RKO (cell line): Measurements from ENCODE around the gene ARMC10.
"Not testable (repeated sequence)": the region's sequence is repeated elsewhere in the genome, so short reads cannot be mapped to it uniquely, and the experiment has no call there.

Source experiments
- DNase-seq: peaks from one replicate; pipeline ENCODE4 v3.0.0-alpha.2; 2016; ENCODE audit warnings: low spot score

ARMC10 gene

DNA sequence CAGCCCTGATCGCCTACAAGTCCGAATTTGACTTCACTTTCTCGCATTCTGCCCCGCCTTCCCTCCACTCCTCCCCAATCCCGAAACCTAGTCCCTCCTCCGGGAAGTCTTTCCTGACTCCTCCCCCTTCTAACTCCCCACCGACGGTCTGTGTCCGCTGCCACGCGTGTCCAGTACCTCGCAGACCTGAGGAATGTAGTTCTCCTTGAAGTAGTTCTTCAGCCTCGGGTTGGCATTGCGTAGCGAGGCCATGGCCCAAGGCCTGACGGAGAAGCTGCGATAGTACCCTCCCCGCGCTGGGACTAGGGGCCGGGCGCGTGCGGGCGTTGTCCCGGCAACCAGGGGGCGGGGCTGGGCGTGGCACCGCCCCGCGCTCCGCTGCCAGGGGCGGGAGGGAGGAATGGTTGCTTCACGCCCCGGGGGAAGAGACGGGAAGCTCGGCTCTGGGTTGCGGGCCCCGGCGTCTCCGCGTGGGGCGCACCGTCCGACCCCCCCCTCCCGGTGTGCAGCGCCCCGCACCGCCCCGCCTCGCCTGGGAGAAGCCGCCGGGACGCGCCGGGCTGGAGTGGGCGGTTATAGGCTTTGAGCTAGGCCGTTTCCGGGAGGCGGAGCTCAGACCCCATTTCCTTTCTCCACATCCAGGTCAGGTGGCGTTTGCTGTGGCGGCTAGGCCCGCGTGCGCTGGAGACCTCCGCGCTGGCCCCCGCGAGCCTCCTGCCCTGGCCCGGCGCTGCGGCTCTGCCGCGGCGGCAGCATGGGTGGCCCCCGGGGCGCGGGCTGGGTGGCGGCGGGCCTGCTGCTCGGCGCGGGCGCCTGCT, at the start of gene ARMC10, which contains the start of gene FBXL13:
Gene ARMC10, plus strand, starts transcription at position 622 of the 818 bp plus-strand sequence. Its CDS starts 133 bp downstream, at position 755.
Gene FBXL13, minus strand, starts transcription at position 278 of the 818 bp plus-strand sequence.
- peak; percentile 94 for DNase-seq

- DNase-seq, result no peak
These were observed 49.6 kb upstream of the ARMC10 start for GRCh38 chr7:103025341-103025740.

DNA sequence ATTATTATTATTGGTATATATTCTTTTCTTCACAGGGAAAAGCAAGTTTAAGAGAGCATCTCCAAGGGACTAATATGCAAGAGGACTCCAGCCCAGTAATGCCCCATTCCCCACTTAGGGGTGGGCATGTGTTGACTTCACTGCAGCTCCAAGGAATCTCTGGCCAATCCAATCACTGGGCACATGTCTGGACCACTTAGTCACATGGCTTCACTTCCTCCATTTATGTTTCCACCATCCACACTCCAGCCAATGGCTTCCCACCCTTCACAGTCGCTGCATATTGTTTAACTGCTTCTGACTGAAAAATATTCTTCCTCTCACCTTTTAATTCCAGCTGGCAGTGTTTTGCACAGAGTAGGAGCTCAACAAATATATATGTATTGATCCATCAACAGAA, 43.9 kb upstream of the ARMC10 start:
- DNase-seq, result no peak

- DNase-seq, result peak; percentile 54
These were observed 43.2 kb upstream of the ARMC10 start for GRCh38 chr7:103031781-103032180.

DNA sequence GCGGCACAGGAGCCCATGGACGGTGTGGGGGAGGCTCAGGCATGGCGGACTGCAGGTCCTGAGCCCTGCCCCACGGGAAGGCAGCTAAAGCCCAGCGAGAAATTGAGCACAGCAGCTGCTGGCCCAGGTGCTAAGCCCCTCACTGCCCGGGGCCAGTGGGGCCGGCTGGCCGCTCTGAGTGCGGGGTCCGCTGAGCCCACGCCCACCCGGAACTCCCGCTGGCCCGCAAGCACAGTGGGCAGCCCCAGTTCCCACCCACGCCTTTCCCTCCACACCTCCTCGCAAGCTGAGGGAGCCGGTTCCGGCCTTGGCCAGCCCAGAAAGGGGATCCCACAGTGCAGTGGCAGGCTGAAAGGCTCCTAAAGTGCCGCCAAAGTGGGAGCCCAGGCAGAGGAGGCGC, 40.6 kb upstream of the ARMC10 start:
- DNase-seq, result not testable (repeated sequence)

GRCh38 chr7:103037476-103037822, 37.5 kb upstream of the ARMC10 start:
- DNase-seq, result no peak

- DNase-seq, result not testable (repeated sequence)
These were observed 36.9 kb upstream of the ARMC10 start for GRCh38 chr7:103037823-103038739.

- not testable (repeated sequence) for DNase-seq
These were observed 33.1 kb upstream of the ARMC10 start for GRCh38 chr7:103041815-103042214.

- DNase-seq, result peak; percentile 49
These were observed 26.1 kb upstream of the ARMC10 start for GRCh38 chr7:103048833-103049232.

- DNase-seq, result no peak
These were observed 23.4 kb upstream of the ARMC10 start for GRCh38 chr7:103051519-103051918.

DNA sequence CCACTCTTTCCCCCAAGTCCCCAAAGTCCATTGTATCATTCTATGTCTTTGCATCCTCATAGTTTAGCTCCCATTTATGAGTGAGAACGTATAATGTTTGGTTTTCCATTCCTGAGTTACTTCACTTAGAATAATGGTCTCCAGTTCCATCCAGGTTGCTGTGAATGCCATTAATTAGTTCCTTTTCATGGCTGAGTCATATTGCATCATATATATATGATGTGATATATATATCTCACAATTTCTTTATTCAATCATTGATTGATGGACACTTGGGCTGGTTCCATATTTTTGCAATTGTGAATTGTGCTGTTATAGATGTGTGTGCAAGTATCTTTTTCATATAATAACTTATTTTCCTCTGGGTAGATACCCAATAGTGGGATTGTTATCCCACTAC, 18.9 kb upstream of the ARMC10 start:
- DNase-seq, result not testable (repeated sequence)

- no peak for DNase-seq
These were observed 16.8 kb upstream of the ARMC10 start for GRCh38 chr7:103058122-103058521.

DNA sequence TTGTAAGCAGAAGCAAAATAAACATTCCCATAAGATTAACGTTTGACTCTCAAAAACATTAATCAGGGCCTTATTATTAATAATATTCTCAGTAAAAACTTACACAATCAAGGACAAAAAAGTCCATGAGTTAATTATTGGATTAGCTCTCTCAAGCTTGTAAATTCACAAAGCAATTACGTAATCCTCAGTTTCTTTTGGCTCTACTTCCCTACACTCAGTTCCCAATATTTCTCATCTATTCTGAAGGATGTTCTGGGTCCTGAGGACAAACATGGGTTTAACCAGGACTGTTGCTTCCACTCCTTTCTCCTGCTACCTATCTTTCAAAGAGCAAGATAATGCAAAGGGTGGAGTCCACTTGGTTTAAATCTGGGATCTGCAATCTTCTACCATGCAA, 15.5 kb upstream of the ARMC10 start:
- no peak for DNase-seq

- no peak for DNase-seq
These were observed 11.0 kb upstream of the ARMC10 start for GRCh38 chr7:103063895-103064294.

- peak; percentile 46 for DNase-seq
These were observed 9.3 kb upstream of the ARMC10 start for GRCh38 chr7:103065667-103066066.

GRCh38 chr7:103068414-103069403, 6.2 kb upstream of the ARMC10 start:
- DNase-seq, result no peak

GRCh38 chr7:103071000-103071399, 3.9 kb upstream of the ARMC10 start:
- DNase-seq, result no peak

DNA sequence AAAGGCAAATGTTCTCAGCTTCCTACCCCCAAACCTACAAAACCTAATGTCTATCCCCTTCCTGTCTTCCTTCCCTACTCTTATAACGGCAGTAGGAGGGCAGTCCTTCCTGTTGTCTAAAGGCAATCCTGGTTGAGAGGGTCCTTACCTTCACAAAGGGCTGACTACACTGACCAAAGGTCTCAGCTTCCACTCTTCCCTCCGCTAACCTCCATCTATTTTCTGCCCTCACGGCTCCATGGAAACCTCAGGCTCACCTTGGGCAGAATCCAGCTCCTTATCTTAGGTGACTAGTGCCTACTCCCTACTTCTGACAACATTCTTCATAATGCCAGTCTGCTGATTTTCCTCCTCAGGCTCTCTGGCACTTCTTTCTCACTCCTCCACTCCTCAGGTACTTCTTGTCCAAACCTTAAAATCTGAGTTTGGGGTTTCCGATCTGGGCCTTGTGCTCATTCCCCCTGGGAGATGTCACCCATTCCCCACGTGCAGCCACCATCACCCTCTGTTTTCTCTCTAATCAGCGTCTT, 886 bp upstream of the ARMC10 start:
- peak; percentile 49 for DNase-seq

- DNase-seq, result peak; percentile 86
These were observed 488 bp downstream of the ARMC10 start for GRCh38 chr7:103075337-103075918.

DNA sequence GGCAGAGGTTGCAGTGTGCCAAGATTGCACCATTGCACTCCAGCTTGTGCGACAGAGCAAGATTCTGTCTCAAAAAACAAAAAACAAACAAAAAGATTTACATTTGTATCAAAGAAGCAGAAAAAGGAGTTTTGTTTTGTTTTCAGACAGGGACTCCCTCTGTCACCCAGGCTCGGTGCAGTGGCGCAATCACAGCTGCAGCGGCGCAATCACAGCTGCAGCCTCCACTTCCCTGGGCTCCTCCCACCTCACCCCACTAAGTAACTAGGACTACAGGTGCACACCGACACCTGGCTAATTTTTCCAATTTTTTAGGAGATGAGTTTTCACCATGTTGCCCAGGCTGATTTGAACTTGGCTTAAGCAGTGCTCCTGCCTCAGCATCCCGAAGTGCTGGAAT, 1.8 kb downstream of the ARMC10 start:
- DNase-seq, result no peak

- no peak for DNase-seq
These were observed 2.4 kb downstream of the ARMC10 start for GRCh38 chr7:103077318-103077717.
